Vagina (tissue), 2 donors: ENCODE results near the gene UBE2E2.

Source experiments
- CTCF ChIP-seq, 3 experiments: fragments of 450-650 bp in 2 of 3; fragments of 200-600 bp in 1 of 3; sonication (generic) in 1 of 3; IDR thresholded peaks; one replicate each; pipeline ENCODE4 v1.5.1; 2017 to 2019; ENCODE audit warnings: antibody characterized with exemption in 3 of 3, mild to moderate bottlenecking in 2 of 3, moderate library complexity in 2 of 3
- POLR2A ChIP-seq, 2 donors: fragments of 450-650 bp; IDR thresholded peaks; one replicate each; pipeline ENCODE4 v1.6.1; 2017; ENCODE audit warnings: antibody characterized with exemption in 2 of 2, mild to moderate bottlenecking in 2 of 2, moderate library complexity in 2 of 2

- no peak for TF ChIP-seq POLR2A (IDR thresholded peaks at IDR 0.05)
- TF ChIP-seq CTCF (IDR thresholded peaks at IDR 0.05), result no peak
Measured at GRCh38 chr3:23501201-23501802, 298.2 kb downstream of the UBE2E2 start.
